Retinal pigment epithelial cell (primary cell): ENCODE data around the gene NARF.
"Not testable (repeated sequence)": the region's sequence is repeated elsewhere in the genome, so short reads cannot be mapped to it uniquely, and the experiment has no call there.

ENCODE experiments used
- DNase-seq: peaks from one replicate; pipeline ENCODE4 v3.0.0-alpha.2; 2010; ENCODE audit warnings: low read depth
- H3K4me3 ChIP-seq: 2 replicates; pipeline ENCODE4 v1.5.1; 2011; ENCODE audit warnings: mild to moderate bottlenecking, low read length, control low read depth, moderate library complexity
- CTCF ChIP-seq: conservative IDR thresholded peaks from 2 replicates; pipeline ENCODE4 v1.5.1; 2011; ENCODE audit warnings: low read depth, low read length, control low read depth, inconsistent platforms

The NARF gene

GRCh38 chr17:82447876-82448275 is 10.7 kb upstream of the NARF start:
- DNase-seq: no peak
- TF ChIP-seq CTCF: no peak
- no peak overlapping the region for H3K4me3 ChIP-seq

- DNase-seq: no peak
- H3K4me3 ChIP-seq: peak overlapping the region; percentile 87
- TF ChIP-seq CTCF: no peak
Observed at GRCh38 chr17:82449131-82449882, 9.2 kb upstream of the NARF start.

GRCh38 chr17:82449883-82450356 is 8.6 kb upstream of the NARF start:
- TF ChIP-seq CTCF: no peak
- peak overlapping the region; percentile 87 for H3K4me3 ChIP-seq
- no peak for DNase-seq

DNA sequence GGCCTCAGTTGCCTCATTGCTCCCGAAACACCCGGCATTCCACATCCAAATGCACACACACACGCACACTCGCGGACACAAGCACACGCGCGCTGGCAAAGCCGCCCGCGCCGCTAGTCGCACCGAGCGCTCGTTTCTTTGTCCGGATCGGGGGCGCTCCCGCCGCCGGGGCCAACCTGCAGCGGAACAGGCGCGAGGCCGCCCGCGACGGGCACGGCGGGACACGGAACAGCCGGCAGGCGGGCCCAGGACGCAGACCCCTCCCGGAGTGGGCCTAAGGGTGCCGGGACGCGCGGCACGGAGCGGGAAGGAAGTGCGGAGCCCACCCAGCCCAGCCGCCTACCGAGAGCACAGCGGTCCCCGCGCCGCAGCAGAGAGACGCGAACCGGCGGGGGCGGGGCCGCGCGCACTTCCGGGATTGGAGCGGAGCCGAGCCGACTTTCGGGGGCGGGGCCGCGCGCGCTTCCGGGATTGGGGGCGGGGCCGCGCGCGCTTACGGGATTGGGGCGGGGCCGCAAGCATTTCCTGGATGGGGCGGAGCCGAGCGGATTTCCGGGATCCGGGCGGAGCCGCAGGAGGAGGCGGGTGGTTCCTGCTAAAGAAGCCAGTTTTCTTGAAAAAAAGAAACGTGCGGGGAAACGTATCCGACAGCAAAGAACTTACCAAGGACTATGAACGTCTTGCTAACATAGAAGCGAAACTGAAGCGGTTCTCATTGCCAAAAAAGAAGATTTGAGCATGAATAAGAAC is 8.0 kb upstream of the NARF start, which contains the start of gene CYBC1:
Gene CYBC1, minus strand, starts transcription at position 396 of the 750 bp plus-strand sequence. CDS start 1,498 bp downstream, outside the sequence.
- DNase-seq: peak; percentile 49
- peak within 1 kb of the TSS; percentile 87 for H3K4me3 ChIP-seq
- TF ChIP-seq CTCF: no peak

DNA sequence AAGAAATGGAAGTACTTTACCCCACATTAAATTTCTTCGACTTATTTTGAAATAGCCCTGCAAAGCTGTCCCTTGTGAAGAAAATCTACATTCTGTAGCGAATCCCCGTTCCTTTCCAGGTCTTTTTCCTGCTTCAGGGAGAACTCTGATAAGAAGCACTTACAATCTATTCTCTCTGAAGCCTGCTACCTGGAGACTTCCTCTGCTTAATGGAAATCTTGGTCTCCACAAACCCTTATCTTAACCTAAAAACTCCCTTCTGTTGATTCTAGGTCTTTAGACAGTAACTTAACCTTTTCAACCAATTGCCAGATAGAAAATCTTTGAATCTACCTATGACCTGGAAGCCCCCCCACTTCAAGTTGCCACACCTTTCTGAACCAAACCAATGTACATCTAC is 6.4 kb upstream of the NARF start:
- TF ChIP-seq CTCF: no peak
- no peak overlapping the region for H3K4me3 ChIP-seq
- DNase-seq: no peak

DNA sequence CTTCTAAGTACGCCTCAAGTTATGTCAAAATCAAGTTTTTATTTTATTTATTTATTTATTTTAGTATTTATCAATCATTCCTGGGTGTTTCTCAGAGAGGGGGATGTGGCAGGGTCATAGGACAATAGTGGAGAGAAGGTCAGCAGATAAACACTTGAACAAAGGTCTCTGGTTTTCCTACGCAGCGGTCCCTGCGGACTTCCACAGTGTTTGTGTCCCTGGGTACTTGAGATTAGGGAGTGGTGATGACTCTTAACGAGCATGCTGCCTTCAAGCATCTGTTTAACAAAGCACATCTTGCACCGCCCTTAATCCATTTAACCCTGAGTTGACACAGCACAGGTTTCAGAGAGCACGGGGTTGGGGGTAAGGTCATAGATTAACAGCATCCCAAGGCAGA is 5.4 kb upstream of the NARF start:
- not testable (repeated sequence) for H3K4me3 ChIP-seq, DNase-seq

DNA sequence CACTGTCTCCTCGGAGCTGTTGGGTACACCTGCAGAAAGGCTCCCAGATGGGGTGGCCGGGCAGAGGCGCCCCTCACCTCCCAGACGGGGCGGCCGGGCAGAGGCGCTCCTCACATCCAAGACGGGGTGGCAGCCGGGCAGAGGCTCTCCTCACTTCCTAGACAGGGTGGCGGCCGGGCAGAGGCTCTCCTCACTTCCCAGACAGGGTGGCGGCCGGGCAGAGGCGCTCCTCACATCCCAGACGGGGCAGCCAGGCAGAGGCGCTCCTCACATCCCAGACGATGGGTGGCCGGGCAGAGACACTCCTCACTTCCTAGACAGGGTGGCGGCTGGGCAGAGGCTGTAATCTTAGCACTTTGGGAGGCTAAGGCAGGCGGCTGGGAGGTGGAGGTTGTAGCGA is 4.8 kb upstream of the NARF start:
- DNase-seq, H3K4me3 ChIP-seq: not testable (repeated sequence)
